Embryonic facial prominence (tissue), 1 donor: ENCODE data around the gene SCN1B.

ENCODE experiments used
- DNase-seq: peaks from one replicate; pipeline ENCODE4 v3.0.0-alpha.2; 2016; ENCODE audit errors: extremely low spot score

Gene SCN1B

GRCh38 chr19:35074426-35075201 lies 44.3 kb downstream of the SCN1B start:
- no peak for DNase-seq

- no peak for DNase-seq
Measured at GRCh38 chr19:35075202-35076025, 45.1 kb downstream of the SCN1B start.

- no peak for DNase-seq
Measured at GRCh38 chr19:35076026-35076370, 45.7 kb downstream of the SCN1B start.

- DNase-seq = no peak
Measured at GRCh38 chr19:35076657-35077056, 46.4 kb downstream of the SCN1B start.

- no peak for DNase-seq
Measured at GRCh38 chr19:35077411-35078223, 47.3 kb downstream of the SCN1B start.

- DNase-seq = no peak
Measured at GRCh38 chr19:35079826-35080225, 49.6 kb downstream of the SCN1B start.

- DNase-seq = no peak
Measured at GRCh38 chr19:35080613-35081170, 50.4 kb downstream of the SCN1B start.

GRCh38 chr19:35081201-35081600 lies 50.9 kb downstream of the SCN1B start:
- no peak for DNase-seq

- DNase-seq = no peak
Measured at GRCh38 chr19:35083691-35084508, 53.6 kb downstream of the SCN1B start.

GRCh38 chr19:35084509-35084762 lies 54.2 kb downstream of the SCN1B start:
- no peak for DNase-seq

- DNase-seq = no peak
Measured at GRCh38 chr19:35085947-35086346, 55.7 kb downstream of the SCN1B start.

GRCh38 chr19:35086455-35086854 lies 56.2 kb downstream of the SCN1B start:
- no peak for DNase-seq

- DNase-seq = no peak
Measured at GRCh38 chr19:35087393-35087792, 57.1 kb downstream of the SCN1B start.

GRCh38 chr19:35088131-35088913 lies 58.1 kb downstream of the SCN1B start:
- DNase-seq = no peak

GRCh38 chr19:35089554-35089953 lies 59.3 kb downstream of the SCN1B start:
- no peak for DNase-seq
